Transverse colon (tissue), 4 donors: ENCODE measurements around the gene C2orf80.

Source experiments
- CTCF ChIP-seq, 5 experiments: fragments of 200-600 bp in 3 of 5; fragments of 450-650 bp in 2 of 5; sonication (generic) in 3 of 5; IDR thresholded peaks; 1 replicate in 2 of 5; 2 replicates in 3 of 5; pipeline ENCODE4 v1.5.1; 2016 to 2017; ENCODE audit warnings: antibody characterized with exemption in 5 of 5, inconsistent platforms in 3 of 5, mild to moderate bottlenecking in 2 of 5, moderate library complexity in 1 of 5
- EP300 ChIP-seq: sonication (generic); formaldehyde crosslinking; IDR thresholded peaks from one replicate; pipeline ENCODE4 v1.6.1; 2017; ENCODE audit warnings: antibody characterized with exemption, low read depth
- POLR2A ChIP-seq: fragments of 450-650 bp; IDR thresholded peaks from one replicate; pipeline ENCODE4 v1.6.1; 2016; ENCODE audit warnings: antibody characterized with exemption, mild to moderate bottlenecking, moderate library complexity
- POLR2AphosphoS5 ChIP-seq, 3 donors: sonication (generic); formaldehyde crosslinking; IDR thresholded peaks; one replicate each; pipeline ENCODE4 v1.6.1; 2016; ENCODE audit warnings: antibody characterized with exemption in 3 of 3

- TF ChIP-seq POLR2A (no peak), CTCF (IDR thresholded peaks at IDR 0.05) (no peak), POLR2AphosphoS5 (IDR thresholded peaks at IDR 0.05) (no peak), EP300 (no peak)
Observed at GRCh38 chr2:208222351-208222750, 32.5 kb upstream of the C2orf80 start.
